Pancreas (tissue), 10 donors: ENCODE results near the gene AP2B1. TPM values are rescaled to one million over a fixed set of nuclear protein-coding genes. Genes with fewer than 3 reads are reported as not detected.

Experiments used
- ATAC-seq, 4 donors: fragments of 200-7000 bp; cut with Tn5 transposase; one replicate each; pipeline versions ENCODE4 v1.8.0 to v1.9.1; 2020; ENCODE audit warnings: mild to moderate bottlenecking in 4 of 4, moderate library complexity in 4 of 4
- DNase-seq, 6 donors: peaks; one replicate each; pipeline ENCODE4 v3.0.0-alpha.2; 2020
- FAIRE-seq: peaks from 2 replicates; lab custom pipeline; 2012; peaks lifted over from hg19 to GRCh38; lab: Jason Lieb, UNC
- H3K27ac ChIP-seq, 4 donors: fragments of 200-600 bp; sonication (generic); 1 replicate in 3 of 4; 2 replicates in 1 of 4; pipeline versions ENCODE4 v1.5.0 to v1.8.0; 2020
- H3K27me3 ChIP-seq, 4 donors: fragments of 200-600 bp; one replicate each; pipeline ENCODE4 v1.8.0; 2021
- H3K36me3 ChIP-seq, 3 donors: fragments of 200-600 bp; sonication (generic) in 1 of 3; one replicate each; pipeline versions ENCODE4 v1.5.0 to v1.8.0; 2020 to 2021
- H3K4me1 ChIP-seq, 3 donors: fragments of 200-600 bp; one replicate each; pipeline ENCODE4 v1.8.0; 2021
- H3K4me3 ChIP-seq, 4 donors: fragments of 200-600 bp; sonication (generic) in 2 of 4; one replicate each; pipeline versions ENCODE4 v1.5.0 to v1.8.0; 2020 to 2021
- H3K9me3 ChIP-seq, 4 donors: fragments of 200-600 bp; one replicate each; pipeline ENCODE4 v1.8.0; 2021
- CTCF ChIP-seq, 4 donors: fragments of 200-600 bp; sonication (generic) in 3 of 4; IDR thresholded peaks; one replicate each; pipeline versions ENCODE4 v1.5.0 to v1.8.0; 2021; ENCODE audit warnings: antibody characterized with exemption in 4 of 4
- WGBS, 2 donors: extraction: QIAGEN DNeasy Blood & Tissue Kit; methylation state at CpG; one replicate each; pipeline ENCODE4 v1.1.7; 2013; 5-methylcytosine and 5-hydroxymethylcytosine counted together
- intact Hi-C, 3 donors: fragments of 100-400 bp; cut with DNase I; formaldehyde crosslinking; loops; one replicate each; pipeline versions ENCODE4 v1.11.1 to v1.14.2; 2022
- polyA plus RNA-seq, 2 donors: library from polyadenylated mRNA; stranded (reverse); fragments of 200-250 nt; gene quantifications; one replicate each; pipeline ENCODE4 v1.2.3, GENCODE V29; 2013
- total RNA-seq, 6 donors: library from RNA; stranded (reverse); fragmentation: NEBNext Ultra II Directional in 4 of 6; extraction: Animal tissue kit (Norgen Biotek cat#: 25700) in 4 of 6; gene quantifications; one replicate each; pipeline versions ENCODE4 v1.2.1 to v1.2.4, GENCODE V29; 2021 to 2023
- donor health status: healthy with polysubstance abuse.
- donor health status: DM: no; HTN: no; CAD: no; lungs with moderate emphysema.
- donor health status: DM: no; HTN: no; CAD: no.
- donor health status: control.
- donor health status: control.
- donor health status: Bipolar disorder and iron deficiency.
- donor health status: DM: yes; HTN: yes; CAD: no.
- donor health status: DM: no; HTN: no; CAD: no.
- donor health status: DM: no; HTN: no; CAD: no.
- donor health status: DM: yes; HTN: yes; CAD: no.

The AP2B1 gene
- total and polyA plus RNA-seq, 8 donors = 21.2 to 83.2 (median 47.3) TPM

GRCh38 chr17:35693662-35694061, 106.5 kb downstream of the AP2B1 start:
- H3K4me3 ChIP-seq = no peak overlapping the region
- no peaks in the 10 kb centered on the region for H3K27me3 ChIP-seq
- H3K9me3 ChIP-seq = no peaks in the 10 kb centered on the region
- H3K27ac ChIP-seq = no peak overlapping the region
- no peak for FAIRE-seq
- intact Hi-C loops = no loop called here
- H3K36me3 ChIP-seq = peaks cover 0 to 11% (median 0%) of the 10 kb centered on the region in 3 donors
- DNase-seq = no peak
- 94 to 96% methylated on average over 3 of the region's 3 CpGs for WGBS, 2 donors
- no peak for ATAC-seq
- no peaks in the 10 kb centered on the region for H3K4me1 ChIP-seq
- TF ChIP-seq CTCF (IDR thresholded peaks at IDR 0.05) = no peak

GRCh38 chr17:35694906-35695305, 107.8 kb downstream of the AP2B1 start:
- FAIRE-seq (no peak), DNase-seq (no peak), ATAC-seq (no peak)
- TF ChIP-seq CTCF (IDR thresholded peaks at IDR 0.05) = no peak
- no peak overlapping the region for H3K27ac ChIP-seq
- H3K36me3 ChIP-seq = peaks cover 0 to 11% (median 0%) of the 10 kb centered on the region in 3 donors
- H3K4me1 ChIP-seq = no peaks in the 10 kb centered on the region
- no peaks in the 10 kb centered on the region for H3K27me3 ChIP-seq
- WGBS, 2 donors = 86 to 90% methylated on average over 2 of the region's 2 CpGs
- intact Hi-C loops = no loop called here
- no peaks in the 10 kb centered on the region for H3K9me3 ChIP-seq
- no peak overlapping the region for H3K4me3 ChIP-seq

GRCh38 chr17:35695613-35696012, 108.5 kb downstream of the AP2B1 start:
- peaks cover 0 to 11% (median 0%) of the 10 kb centered on the region in 3 donors for H3K36me3 ChIP-seq
- WGBS, 2 donors = 39 to 52% methylated on average over 2 of the region's 2 CpGs
- no peaks in the 10 kb centered on the region for H3K9me3 ChIP-seq
- FAIRE-seq = no peak
- ATAC-seq = no peak
- H3K4me1 ChIP-seq = no peaks in the 10 kb centered on the region
- no peak for TF ChIP-seq CTCF (IDR thresholded peaks at IDR 0.05)
- DNase-seq = no peak
- no peak overlapping the region for H3K4me3 ChIP-seq
- intact Hi-C loops = no loop called here
- H3K27me3 ChIP-seq = no peaks in the 10 kb centered on the region
- no peak overlapping the region for H3K27ac ChIP-seq

GRCh38 chr17:35698800-35699199, 111.7 kb downstream of the AP2B1 start:
- H3K9me3 ChIP-seq = no peaks in the 10 kb centered on the region
- no peak for FAIRE-seq
- H3K27me3 ChIP-seq = no peaks in the 10 kb centered on the region
- H3K4me3 ChIP-seq = no peak overlapping the region
- TF ChIP-seq CTCF (IDR thresholded peaks at IDR 0.05) = no peak
- no peaks in the 10 kb centered on the region for H3K4me1 ChIP-seq
- 91% methylated on average over 2 of the region's 2 CpGs for WGBS, 2 donors
- no peak for DNase-seq
- H3K36me3 ChIP-seq = peaks cover 0 to 10% (median 0%) of the 10 kb centered on the region in 3 donors
- intact Hi-C loops = no loop called here
- no peak for ATAC-seq
- H3K27ac ChIP-seq = no peak overlapping the region

- ATAC-seq (no peak), DNase-seq (no peak), FAIRE-seq (no peak)
- no peaks in the 10 kb centered on the region for H3K27me3 ChIP-seq
- no peak overlapping the region for H3K4me3 ChIP-seq
- peaks cover 0 to 2% (median 0%) of the 10 kb centered on the region in 3 donors for H3K36me3 ChIP-seq
- 82 to 86% methylated on average over 6 of the region's 6 CpGs for WGBS, 2 donors
- intact Hi-C loops = no loop called here
- no peaks in the 10 kb centered on the region for H3K4me1 ChIP-seq
- H3K27ac ChIP-seq = no peak overlapping the region
- TF ChIP-seq CTCF (IDR thresholded peaks at IDR 0.05) = no peak
- H3K9me3 ChIP-seq = no peaks in the 10 kb centered on the region
Measured at GRCh38 chr17:35700150-35700549, 113.0 kb downstream of the AP2B1 start.
